ENCODE results near the gene GPX2. TPM values are rescaled to one million over a fixed set of nuclear protein-coding genes. Genes with fewer than 3 reads are reported as not detected.
A peak's percentile ranks its signal among the peaks of the same experiment; 100 is the strongest.

Gene GPX2
- total RNA-seq, 1 donor from 2014 or later: not detected

GRCh38 chr14:64891839-64892375 is 50.6 kb downstream of the GPX2 start:
- Mint-ChIP-seq H3K36me3 (ENCODE audit: low read depth, unreplicated experiment) (no peaks in the 10 kb centered on the region), H3K9me3 (ENCODE audit: unreplicated experiment) (peaks cover 4% of the 10 kb centered on the region), H3K4me1 (ENCODE audit: low read depth, unreplicated experiment) (no peaks in the 10 kb centered on the region), H3K27ac (ENCODE audit: unreplicated experiment) (no peak overlapping the region), H3K27me3 (ENCODE audit: low read depth, unreplicated experiment) (no peaks in the 10 kb centered on the region), H3K4me3 (ENCODE audit: unreplicated experiment) (no peak overlapping the region)
- Histone ChIP-seq H3K27ac (ENCODE audit: low read depth, low read length) (no peak overlapping the region), H2AFZ (ENCODE audit: low read depth, low read length) (no peak overlapping the region), H3K4me3 (ENCODE audit: insufficient read depth, low read depth, low read length) (no peak overlapping the region), H3K79me2 (ENCODE audit: insufficient read depth, low read length) (no peaks in the 10 kb centered on the region), H3K9me3 (ENCODE audit: insufficient read depth, low read depth, low read length) (no peaks in the 10 kb centered on the region), H3K9ac (ENCODE audit: low read length) (no peak overlapping the region), H3K4me2 (ENCODE audit: low read length) (no peak overlapping the region), H3K4me1 (ENCODE audit: insufficient read depth, low read length) (no peaks in the 10 kb centered on the region), H3K36me3 (ENCODE audit: insufficient read depth, low read length) (no peaks in the 10 kb centered on the region), H3K27me3 (ENCODE audit: insufficient read depth, low read length) (peaks cover 5% of the 10 kb centered on the region), H4K20me1 (ENCODE audit: insufficient read depth, low read length) (no peaks in the 10 kb centered on the region)
- peak; percentile 66 for TF ChIP-seq CTCF (IDR thresholded peaks at IDR 0.05; ENCODE audit: insufficient read depth, low read depth, low read length)
- TF ChIP-seq EZH2 (IDR thresholded peaks at IDR 0.05; ENCODE audit: insufficient read depth, low read length): no peak
- FAIRE-seq: peak; percentile 94
- DNase-seq (ENCODE audit: low read depth): peak; percentile 44

GRCh38 chr14:64891173-64891838 is 51.2 kb downstream of the GPX2 start:
- H3K9ac ChIP-seq (ENCODE audit: low read length): no peak overlapping the region
- H3K79me2 ChIP-seq (ENCODE audit: insufficient read depth, low read length): no peaks in the 10 kb centered on the region

More at GRCh38 chr14:64891173-64891838, 51.2 kb downstream of the GPX2 start:
- no peak for TF ChIP-seq CTCF (IDR thresholded peaks at IDR 0.05; ENCODE audit: insufficient read depth, low read depth, low read length)
- TF ChIP-seq EZH2 (IDR thresholded peaks at IDR 0.05; ENCODE audit: insufficient read depth, low read length): no peak
- FAIRE-seq: no peak
- H3K9me3 ChIP-seq (ENCODE audit: insufficient read depth, low read depth, low read length): no peaks in the 10 kb centered on the region
- Mint-ChIP-seq H3K27me3 (ENCODE audit: low read depth, unreplicated experiment) (no peaks in the 10 kb centered on the region), H3K4me3 (ENCODE audit: unreplicated experiment) (no peak overlapping the region), H3K36me3 (ENCODE audit: low read depth, unreplicated experiment) (no peaks in the 10 kb centered on the region), H3K9me3 (ENCODE audit: unreplicated experiment) (peaks cover 4% of the 10 kb centered on the region), H3K4me1 (ENCODE audit: low read depth, unreplicated experiment) (no peaks in the 10 kb centered on the region), H3K27ac (ENCODE audit: unreplicated experiment) (no peak overlapping the region)
- no peaks in the 10 kb centered on the region for H4K20me1 ChIP-seq (ENCODE audit: insufficient read depth, low read length)
- no peak overlapping the region for H2AFZ ChIP-seq (ENCODE audit: low read depth, low read length)
- no peak for DNase-seq (ENCODE audit: low read depth)
- no peak overlapping the region for H3K4me2 ChIP-seq (ENCODE audit: low read length)
- H3K4me1 ChIP-seq (ENCODE audit: insufficient read depth, low read length): no peaks in the 10 kb centered on the region
- H3K27me3 ChIP-seq (ENCODE audit: insufficient read depth, low read length): peaks cover 8% of the 10 kb centered on the region
- no peaks in the 10 kb centered on the region for H3K36me3 ChIP-seq (ENCODE audit: insufficient read depth, low read length)
- H3K27ac ChIP-seq (ENCODE audit: low read depth, low read length): no peak overlapping the region
- H3K4me3 ChIP-seq (ENCODE audit: insufficient read depth, low read depth, low read length): no peak overlapping the region
